Endothelial cell of umbilical vein (primary cell): ENCODE data around the gene FSD1. TPM values are rescaled to one million over a fixed set of nuclear protein-coding genes. Genes with fewer than 3 reads are reported as not detected.

Source experiments
- BruUV-seq: library from RNA; stranded (reverse); fragments of 400-500 nt; replicated peaks from 2 replicates; lab custom pipeline; 2021; lab: Mats Ljungman, UMichigan
- CTCF ChIA-PET: fragments of 300-600, 350-600 bp; sonication (Branson Sonifier 250); formaldehyde crosslinking; loops from one replicate; lab custom pipeline; 2021; ENCODE audit warnings: antibody characterized with exemption, inconsistent platforms; lab: Charles Lee
- POLR2A ChIA-PET: fragments of 300-600, 350-600 bp; sonication (Branson Sonifier 250); formaldehyde crosslinking; loops from one replicate; lab custom pipeline; 2021; ENCODE audit warnings: antibody characterized with exemption, inconsistent platforms; lab: Charles Lee
- DNase-seq: peaks from one replicate; pipeline ENCODE4 v3.0.0-alpha.2; 2011; ENCODE audit warnings: low read depth, low spot score
- FAIRE-seq: peaks from 2 replicates; lab custom pipeline; 2011; peaks lifted over from hg19 to GRCh38; lab: Jason Lieb, UNC
- H2AFZ ChIP-seq: 2 replicates; pipeline ENCODE4 v1.6.0; 2012; ENCODE audit warnings: low read depth, low read length, control low read depth, inconsistent platforms
- H3K27ac ChIP-seq: 2 replicates; pipeline ENCODE4 v1.5.1; 2011; ENCODE audit warnings: low read depth, mild to moderate bottlenecking, control low read depth, low read length, moderate library complexity; ENCODE audit not compliant: insufficient read depth
- H3K27me3 ChIP-seq, 2 experiments: 2 replicates each; pipeline versions ENCODE4 v1.6.0 to v1.6.1; 2011; ENCODE audit warnings: low read length in 2 of 2, mixed read lengths in 1 of 2; ENCODE audit not compliant: control insufficient read depth in 2 of 2, insufficient read depth in 2 of 2
- H3K36me3 ChIP-seq, 2 experiments: 2 replicates in 1 of 2; 3 replicates in 1 of 2; pipeline ENCODE4 v1.5.1; 2011; ENCODE audit warnings: low read length in 2 of 2, mild to moderate bottlenecking in 1 of 2, moderate library complexity in 1 of 2; ENCODE audit not compliant: control insufficient read depth in 2 of 2, insufficient read depth in 2 of 2; ENCODE audit errors: extremely low read depth in 1 of 2
- H3K4me1 ChIP-seq: 3 replicates; pipeline ENCODE4 v1.5.1; 2011; ENCODE audit warnings: mild to moderate bottlenecking, low read length; ENCODE audit not compliant: control insufficient read depth, insufficient read depth; ENCODE audit errors: extremely low read depth
- H3K4me2 ChIP-seq: 2 replicates; pipeline ENCODE4 v1.6.1; 2011; ENCODE audit warnings: low read length, control low read depth, mixed read lengths; ENCODE audit not compliant: insufficient read depth
- H3K4me3 ChIP-seq, 3 experiments: fragments of 200-600 bp in 1 of 3; sonication (generic), shearing (Covaris generic) in 1 of 3; replicated peaks in 1 of 3; 2 replicates each; pipeline ENCODE4 v1.5.1; 2011 to 2016; ENCODE audit warnings: control low read depth in 3 of 3, low read length in 3 of 3, mild to moderate bottlenecking in 2 of 3, inconsistent platforms in 1 of 3, low read depth in 1 of 3, moderate library complexity in 1 of 3; ENCODE audit not compliant: insufficient read depth in 1 of 3
- H3K79me2 ChIP-seq: 2 replicates; pipeline ENCODE4 v1.6.0; 2012; ENCODE audit warnings: low read length, inconsistent platforms; ENCODE audit not compliant: control insufficient read depth, insufficient read depth
- H3K9ac ChIP-seq: replicated peaks from 2 replicates; pipeline ENCODE3; 2011; ENCODE audit warnings: low read length, control low read depth; ENCODE audit not compliant: insufficient read depth; ENCODE audit errors: extremely low read depth
- H3K9me1 ChIP-seq: replicated peaks from 3 replicates; pipeline ENCODE4 v1.6.0; 2011; ENCODE audit warnings: mild to moderate bottlenecking, low read length; ENCODE audit not compliant: control insufficient read depth, insufficient read depth; ENCODE audit errors: extremely low read depth
- H3K9me3 ChIP-seq: replicated peaks from 2 replicates; pipeline ENCODE4 v1.5.1; 2012; ENCODE audit warnings: low read length, inconsistent platforms; ENCODE audit not compliant: control insufficient read depth, insufficient read depth
- H4K20me1 ChIP-seq: replicated peaks from 2 replicates; pipeline ENCODE3; 2011; ENCODE audit warnings: mild to moderate bottlenecking, low read length; ENCODE audit not compliant: control insufficient read depth, insufficient read depth; ENCODE audit errors: extremely low read depth
- FOS ChIP-seq: IDR thresholded peaks from 2 replicates; pipeline ENCODE4 v1.6.1; 2011; ENCODE audit warnings: mild to moderate bottlenecking, low read length, moderate library complexity, borderline replicate concordance; ENCODE audit not compliant: insufficient read depth
- JUN ChIP-seq: IDR thresholded peaks from 2 replicates; pipeline ENCODE4 v1.6.1; 2011; ENCODE audit warnings: borderline replicate concordance, low read depth; ENCODE audit not compliant: insufficient read length, insufficient read depth
- MAX ChIP-seq: IDR thresholded peaks from 2 replicates; pipeline ENCODE4 v1.6.1; 2011; ENCODE audit not compliant: insufficient read depth, insufficient read length
- MYC ChIP-seq: IDR thresholded peaks from one replicate; pipeline ENCODE4 v1.6.1; 2011; ENCODE audit warnings: mild to moderate bottlenecking, low read depth, low read length
- POLR2A ChIP-seq: IDR thresholded peaks from 2 replicates; pipeline ENCODE4 v1.6.1; 2012; ENCODE audit warnings: low read depth, mild to moderate bottlenecking, control low read depth, low read length
- POLR2AphosphoS5 ChIP-seq: IDR thresholded peaks from 2 replicates; pipeline ENCODE4 v1.6.1; 2012; ENCODE audit warnings: low read depth, mild to moderate bottlenecking, control low read depth, low read length, moderate library complexity; ENCODE audit not compliant: insufficient read depth
- dilution Hi-C: fragments of 300-500 bp; cut with MboI; formaldehyde crosslinking; loops from one replicate; pipeline ENCODE4 v1.15.0; 2019; ENCODE audit warnings: low sequenced_read_pairs; ENCODE audit not compliant: extremely low pct_ligation_motif_present
- intact Hi-C: fragments of 100-400 bp; cut with micrococcal nuclease; formaldehyde crosslinking; loops from one replicate; pipeline ENCODE4 v1.10.0; 2022
- polyA plus RNA-seq, 4 experiments: library from polyadenylated mRNA; depleted of rRNA in 3 of 4; stranded (reverse) in 3 of 4; unstranded in 1 of 4; fragments of >200 nt; gene quantifications; 2 replicates each; pipeline versions ENCODE4 v1.2.1 to v1.2.3, GENCODE V29; 2011 to 2012; ENCODE audit warnings: missing spikeins in 1 of 4
- total RNA-seq: library from RNA; stranded (reverse); gene quantifications from 2 replicates; pipeline ENCODE4 v1.2.3, GENCODE V29; 2021
- TF ChIP-seq, protein P1 (sequence below), 2 donors: IDR thresholded peaks; 1 replicate in 1 of 2; 2 replicates in 1 of 2; pipeline ENCODE4 v1.5.1; 2011; ENCODE audit warnings: low read length in 2 of 2, mild to moderate bottlenecking in 2 of 2, moderate library complexity in 2 of 2, control low read depth in 1 of 2, inconsistent platforms in 1 of 2, low read depth in 1 of 2; ENCODE audit not compliant: insufficient read depth in 1 of 2; ENCODE audit errors: extremely low read depth in 1 of 2

FSD1 gene
- total and polyA plus RNA-seq, 2 donors (not counting 3 experiments of a cell fraction or from before 2014, with no cell fraction given): 25.8 to 55.5 TPM

DNA sequence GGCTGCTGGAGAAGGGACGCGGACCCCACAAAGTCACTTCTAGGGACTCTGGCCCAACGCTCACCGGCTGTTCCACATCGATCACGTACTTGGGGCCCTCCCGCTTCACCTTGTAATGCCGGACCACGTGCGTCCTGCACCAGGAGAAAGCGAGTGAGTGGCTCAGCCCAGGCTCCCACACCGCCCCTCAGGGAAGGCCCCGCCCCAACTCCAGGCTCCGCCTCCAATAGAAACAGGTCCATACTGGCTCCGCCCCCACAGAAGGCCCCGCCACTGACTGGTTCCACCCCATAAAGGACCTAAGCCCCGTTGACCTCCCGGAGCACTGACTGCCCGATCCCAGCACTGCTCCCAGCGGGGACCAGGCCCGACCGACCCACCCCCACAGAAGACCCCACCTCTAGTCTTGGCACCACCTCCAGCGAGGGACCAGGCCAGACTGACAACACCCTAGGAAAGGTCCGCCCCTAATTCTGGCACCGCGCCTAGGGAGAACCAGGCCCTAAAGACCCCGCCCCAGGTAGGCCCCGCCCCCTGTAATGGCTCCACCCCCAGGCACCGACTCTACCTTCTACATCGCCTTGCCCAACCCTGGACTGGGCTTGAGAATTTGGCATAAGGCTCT is 23.0 kb downstream of the FSD1 start:
- H3K79me2 ChIP-seq: no peaks in the 10 kb centered on the region
- ChIA-PET POLR2A (interaction anchor here (1.1 kb wide), 1 partner anchor 15 kb away, joined by 6 read pairs; the partner anchor contains the start of gene MPND), CTCF (interaction anchor here (0.8 kb wide), 1 partner anchor 80 kb away, joined by 4 read pairs; the partner anchor contains the start of gene YJU2)
- DNase-seq (peak; percentile 43), FAIRE-seq (no peak)
- BruUV-seq: no TSS peak
- H3K9me3 ChIP-seq: no peaks in the 10 kb centered on the region
- H3K4me3 ChIP-seq: no peak overlapping the region
- dilution Hi-C loops: no loop called here
- intact Hi-C loops: no loop called here
- no peaks in the 10 kb centered on the region for H3K36me3 ChIP-seq
- H3K4me2 ChIP-seq: peak overlapping the region; percentile 50
- peaks cover 3% of the 10 kb centered on the region for H3K4me1 ChIP-seq
- no peak overlapping the region for H3K27ac ChIP-seq
- H3K9me1 ChIP-seq: no peaks in the 10 kb centered on the region
- no peaks in the 10 kb centered on the region for H4K20me1 ChIP-seq
- TF ChIP-seq MAX (peak; percentile 60), MYC (no peak)
- H3K9ac ChIP-seq: no peak overlapping the region
- H2AFZ ChIP-seq: peak overlapping the region; percentile 87
- H3K27me3 ChIP-seq: no peaks in the 10 kb centered on the region

- peaks cover 3% of the 10 kb centered on the region for H3K4me1 ChIP-seq
- TF ChIP-seq POLR2AphosphoS5 (no peak), MYC (no peak), JUN (no peak), FOS (no peak), POLR2A (no peak)
- TF ChIP-seq, protein P1, sequence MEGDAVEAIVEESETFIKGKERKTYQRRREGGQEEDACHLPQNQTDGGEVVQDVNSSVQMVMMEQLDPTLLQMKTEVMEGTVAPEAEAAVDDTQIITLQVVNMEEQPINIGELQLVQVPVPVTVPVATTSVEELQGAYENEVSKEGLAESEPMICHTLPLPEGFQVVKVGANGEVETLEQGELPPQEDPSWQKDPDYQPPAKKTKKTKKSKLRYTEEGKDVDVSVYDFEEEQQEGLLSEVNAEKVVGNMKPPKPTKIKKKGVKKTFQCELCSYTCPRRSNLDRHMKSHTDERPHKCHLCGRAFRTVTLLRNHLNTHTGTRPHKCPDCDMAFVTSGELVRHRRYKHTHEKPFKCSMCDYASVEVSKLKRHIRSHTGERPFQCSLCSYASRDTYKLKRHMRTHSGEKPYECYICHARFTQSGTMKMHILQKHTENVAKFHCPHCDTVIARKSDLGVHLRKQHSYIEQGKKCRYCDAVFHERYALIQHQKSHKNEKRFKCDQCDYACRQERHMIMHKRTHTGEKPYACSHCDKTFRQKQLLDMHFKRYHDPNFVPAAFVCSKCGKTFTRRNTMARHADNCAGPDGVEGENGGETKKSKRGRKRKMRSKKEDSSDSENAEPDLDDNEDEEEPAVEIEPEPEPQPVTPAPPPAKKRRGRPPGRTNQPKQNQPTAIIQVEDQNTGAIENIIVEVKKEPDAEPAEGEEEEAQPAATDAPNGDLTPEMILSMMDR (IDR thresholded peaks at IDR 0.05; ENCODE audit: extremely low read depth in 1 of 2, insufficient read depth in 1 of 2, low read depth in 1 of 2, low read length in 2 of 2): no peak
- no peak overlapping the region for H3K27ac ChIP-seq
- no peaks in the 10 kb centered on the region for H3K9me3 ChIP-seq
- no TSS peak for BruUV-seq
- dilution Hi-C loops: no loop called here
- POLR2A ChIA-PET: interaction anchor here (1.1 kb wide), 1 partner anchor 15 kb away, joined by 6 read pairs; the partner anchor contains the start of gene MPND
- CTCF ChIA-PET: interaction anchor here (0.6 to 0.8 kb wide), 2 partner anchors 60 to 81 kb away, joined by 3 to 4 read pairs; partner anchors contain the start of gene YJU2
- H4K20me1 ChIP-seq: no peaks in the 10 kb centered on the region
- no peaks in the 10 kb centered on the region for H3K36me3 ChIP-seq
- H3K27me3 ChIP-seq: no peaks in the 10 kb centered on the region
- DNase-seq (no peak), FAIRE-seq (no peak)
- no peak overlapping the region for H3K9ac ChIP-seq
- no peaks in the 10 kb centered on the region for H3K79me2 ChIP-seq
- intact Hi-C loops: loop anchor here (1.0 kb wide), 1 partner anchor 15 kb away; the partner anchor contains the start of gene MPND
- peak overlapping the region; percentile 54 for H2AFZ ChIP-seq
- no peak overlapping the region for H3K4me2 ChIP-seq
- H3K4me3 ChIP-seq: no peak overlapping the region
- no peaks in the 10 kb centered on the region for H3K9me1 ChIP-seq
Measured at GRCh38 chr19:4327877-4328242, 23.5 kb downstream of the FSD1 start.
